NCI-H510A treated with DMSO at 0.1 percent for 48 hours (cell line): ENCODE data around the gene AGXT.

Experiments
- DNase-seq: peaks from one replicate; lab custom pipeline; 2025; lab: John Stamatoyannopoulos, UW

Gene AGXT

GRCh38 chr2:240915526-240916341 is 47.1 kb downstream of the AGXT start:
- DNase-seq, result no peak

- DNase-seq, result no peak
Measured at GRCh38 chr2:240916571-240917008, 48.0 kb downstream of the AGXT start.

GRCh38 chr2:240917009-240917683 is 48.5 kb downstream of the AGXT start:
- DNase-seq, result no peak

- no peak for DNase-seq
Measured at GRCh38 chr2:240917684-240918257, 49.1 kb downstream of the AGXT start.

GRCh38 chr2:240918258-240919091 is 49.9 kb downstream of the AGXT start:
- DNase-seq, result no peak

GRCh38 chr2:240919161-240919781 is 50.6 kb downstream of the AGXT start:
- DNase-seq, result no peak

GRCh38 chr2:240919786-240920782 is 51.5 kb downstream of the AGXT start:
- no peak for DNase-seq

GRCh38 chr2:240920783-240921231 is 52.2 kb downstream of the AGXT start:
- DNase-seq, result no peak

- no peak for DNase-seq
Measured at GRCh38 chr2:240921311-240921994, 52.8 kb downstream of the AGXT start.

GRCh38 chr2:240921995-240922244 is 53.3 kb downstream of the AGXT start:
- no peak for DNase-seq

GRCh38 chr2:240922245-240922981 is 53.8 kb downstream of the AGXT start:
- DNase-seq, result no peak

- no peak for DNase-seq
Measured at GRCh38 chr2:240922982-240923537, 54.4 kb downstream of the AGXT start.

GRCh38 chr2:240925191-240925567 is 56.6 kb downstream of the AGXT start:
- no peak for DNase-seq

- DNase-seq, result no peak
Measured at GRCh38 chr2:240925568-240926515, 57.2 kb downstream of the AGXT start.

GRCh38 chr2:240926516-240927389 is 58.1 kb downstream of the AGXT start:
- DNase-seq, result no peak

- DNase-seq, result no peak
Measured at GRCh38 chr2:240927390-240927781, 58.8 kb downstream of the AGXT start.
